NCI-H1105 treated with DMSO at 0.1 percent for 48 hours (cell line): ENCODE results near the gene SIDT2.

Experiments
- DNase-seq: peaks from one replicate; lab custom pipeline; 2025; lab: John Stamatoyannopoulos, UW

SIDT2 gene

GRCh38 chr11:117222991-117223740, 44.6 kb downstream of the SIDT2 start:
- no peak for DNase-seq

- DNase-seq: no peak
Observed at GRCh38 chr11:117223741-117224689, 45.5 kb downstream of the SIDT2 start.

- no peak for DNase-seq
Observed at GRCh38 chr11:117225553-117226170, 47.1 kb downstream of the SIDT2 start.

- DNase-seq: peak; percentile 87
Observed at GRCh38 chr11:117226388-117227385, 48.1 kb downstream of the SIDT2 start.

GRCh38 chr11:117228091-117228490, 49.5 kb downstream of the SIDT2 start:
- no peak for DNase-seq

- no peak for DNase-seq
Observed at GRCh38 chr11:117229411-117229810, 50.9 kb downstream of the SIDT2 start.

- no peak for DNase-seq
Observed at GRCh38 chr11:117229931-117230285, 51.4 kb downstream of the SIDT2 start.

GRCh38 chr11:117230286-117230961, 51.9 kb downstream of the SIDT2 start:
- DNase-seq: no peak

GRCh38 chr11:117230999-117231841, 52.7 kb downstream of the SIDT2 start:
- no peak for DNase-seq

- DNase-seq: no peak
Observed at GRCh38 chr11:117231842-117232091, 53.2 kb downstream of the SIDT2 start, which contains the start of gene PCSK7. TSS of gene PCSK7 (minus strand) at chr11:117232073. CDS start at chr11:117229844, 2,229 bp downstream.

GRCh38 chr11:117232092-117232878, 53.7 kb downstream of the SIDT2 start, which contains the start of gene RNF214:
TSS of gene RNF214 (plus strand) at chr11:117232671. CDS start at chr11:117234273, 1,602 bp downstream.
- DNase-seq: peak; percentile 66

GRCh38 chr11:117232911-117233409, 54.4 kb downstream of the SIDT2 start:
- DNase-seq: no peak

- DNase-seq: no peak
Observed at GRCh38 chr11:117238221-117238620, 59.7 kb downstream of the SIDT2 start.

GRCh38 chr11:117239295-117239694, 60.8 kb downstream of the SIDT2 start:
- DNase-seq: no peak
